Gastrocnemius medialis (tissue), 4 donors: ENCODE results near the gene TRMT61A. TPM values are rescaled to one million over a fixed set of nuclear protein-coding genes. Genes with fewer than 3 reads are reported as not detected.

ENCODE experiments used
- ATAC-seq, 2 donors: fragments of 150-250 bp; one replicate each; pipeline ENCODE4 v1.9.1; 2016
- DNase-seq, 2 donors: peaks; one replicate each; pipeline ENCODE4 v3.0.0-alpha.2; 2019
- H3K27ac ChIP-seq, 4 donors: fragments of 200-600 bp; sonication (generic); 1 replicate in 1 of 4; 2 replicates in 3 of 4; pipeline ENCODE4 v1.5.1; 2016 to 2018; ENCODE audit warnings: mild to moderate bottlenecking in 2 of 4, moderate library complexity in 1 of 4
- H3K27me3 ChIP-seq, 3 donors: fragments of 200-600 bp; sonication (generic) in 2 of 3; 1 replicate in 1 of 3; 2 replicates in 2 of 3; pipeline versions ENCODE4 v1.5.1 to v1.6.0; 2016 to 2019; ENCODE audit warnings: mild to moderate bottlenecking in 1 of 3, moderate library complexity in 1 of 3
- H3K36me3 ChIP-seq, 2 donors: fragments of 200-600 bp; sonication (generic) in 1 of 2; one replicate each; pipeline ENCODE4 v1.5.1; 2017 to 2018
- H3K4me1 ChIP-seq, 2 donors: fragments of 200-600 bp; sonication (generic) in 1 of 2; one replicate each; pipeline ENCODE4 v1.5.1; 2016 to 2017; ENCODE audit warnings: mild to moderate bottlenecking in 2 of 2
- H3K4me3 ChIP-seq, 4 donors: fragments of 200-600 bp; sonication (generic) in 3 of 4; 1 replicate in 1 of 4; 2 replicates in 3 of 4; pipeline ENCODE4 v1.5.1; 2016 to 2019; ENCODE audit warnings: mild to moderate bottlenecking in 2 of 4
- H3K9me3 ChIP-seq, 3 donors: fragments of 200-600 bp; sonication (generic) in 2 of 3; 1 replicate in 1 of 3; 2 replicates in 2 of 3; pipeline ENCODE4 v1.5.1; 2016 to 2019
- POLR2A ChIP-seq, 2 donors: fragments of 450-650 bp; IDR thresholded peaks; one replicate each; pipeline ENCODE4 v1.6.1; 2017; ENCODE audit warnings: antibody characterized with exemption in 2 of 2, mild to moderate bottlenecking in 2 of 2, moderate library complexity in 2 of 2
- in situ Hi-C, 4 donors: fragments of 200-750 bp; cut with MboI; loops; one replicate each; pipeline versions ENCODE4 v1.15.0 to v1.8.0; 2017; ENCODE audit warnings: low sequenced_read_pairs in 4 of 4
- intact Hi-C: fragments of 100-400 bp; cut with DNase I; formaldehyde crosslinking; loops from one replicate; pipeline ENCODE4 v1.15.1; 2023; ENCODE audit warnings: low total_unique reads
- total RNA-seq, 4 donors: library from RNA; depleted of rRNA; stranded (reverse); fragments of >200 nt; gene quantifications; one replicate each; pipeline versions ENCODE4 v1.1.0 to v1.2.3, GENCODE V29; 2016
- TF ChIP-seq, protein P1 (sequence below), 5 experiments: fragments of 450-650 bp in 3 of 5; fragments of 200-600 bp in 2 of 5; sonication (generic) in 2 of 5; IDR thresholded peaks in 4 of 5; conservative IDR thresholded peaks in 1 of 5; 1 replicate in 4 of 5; 2 replicates in 1 of 5; pipeline ENCODE4 v1.5.1; 2016 to 2019; ENCODE audit warnings: antibody characterized with exemption in 5 of 5, mild to moderate bottlenecking in 3 of 5, moderate library complexity in 3 of 5

TRMT61A gene
- total RNA-seq, 4 donors from 2014 or later: 8.3 to 11.0 (median 9.6) TPM

DNA sequence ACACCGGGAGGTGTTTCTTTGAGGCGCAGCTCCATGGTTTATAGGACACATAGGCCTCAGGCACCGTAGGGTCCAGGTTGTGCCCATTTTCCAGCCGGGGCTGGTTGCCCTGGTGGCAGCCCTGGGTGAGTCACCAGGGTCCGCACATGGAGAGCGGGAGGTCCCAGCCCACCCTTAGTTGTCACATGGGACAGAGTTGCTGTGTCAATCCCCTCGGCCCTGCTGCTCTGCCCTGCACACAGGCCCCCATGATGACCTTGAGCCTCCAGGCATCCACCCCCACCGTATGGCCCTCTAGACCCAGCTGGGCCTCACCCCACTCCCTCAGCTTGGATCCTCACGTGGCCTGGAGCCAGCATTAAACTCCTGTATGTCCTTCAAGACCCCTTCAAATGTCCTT is 7.7 kb downstream of the TRMT61A start:
- DNase-seq (no peak), ATAC-seq (no peak)
- peak overlapping the region in 3 of 4 donors; percentile 21 to 81 (median 41) for H3K27ac ChIP-seq
- in situ Hi-C loops: no loop called here
- intact Hi-C loops: no loop called here
- peaks cover 22 to 24% of the 10 kb centered on the region in 2 donors for H3K4me1 ChIP-seq
- H3K36me3 ChIP-seq: peaks cover 0 to 25% of the 10 kb centered on the region in 2 donors
- TF ChIP-seq, protein P1, sequence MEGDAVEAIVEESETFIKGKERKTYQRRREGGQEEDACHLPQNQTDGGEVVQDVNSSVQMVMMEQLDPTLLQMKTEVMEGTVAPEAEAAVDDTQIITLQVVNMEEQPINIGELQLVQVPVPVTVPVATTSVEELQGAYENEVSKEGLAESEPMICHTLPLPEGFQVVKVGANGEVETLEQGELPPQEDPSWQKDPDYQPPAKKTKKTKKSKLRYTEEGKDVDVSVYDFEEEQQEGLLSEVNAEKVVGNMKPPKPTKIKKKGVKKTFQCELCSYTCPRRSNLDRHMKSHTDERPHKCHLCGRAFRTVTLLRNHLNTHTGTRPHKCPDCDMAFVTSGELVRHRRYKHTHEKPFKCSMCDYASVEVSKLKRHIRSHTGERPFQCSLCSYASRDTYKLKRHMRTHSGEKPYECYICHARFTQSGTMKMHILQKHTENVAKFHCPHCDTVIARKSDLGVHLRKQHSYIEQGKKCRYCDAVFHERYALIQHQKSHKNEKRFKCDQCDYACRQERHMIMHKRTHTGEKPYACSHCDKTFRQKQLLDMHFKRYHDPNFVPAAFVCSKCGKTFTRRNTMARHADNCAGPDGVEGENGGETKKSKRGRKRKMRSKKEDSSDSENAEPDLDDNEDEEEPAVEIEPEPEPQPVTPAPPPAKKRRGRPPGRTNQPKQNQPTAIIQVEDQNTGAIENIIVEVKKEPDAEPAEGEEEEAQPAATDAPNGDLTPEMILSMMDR (IDR thresholded peaks at IDR 0.05 in 4 of 5, conservative IDR thresholded peaks at IDR 0.05 in 1 of 5): no peak
- TF ChIP-seq POLR2A (IDR thresholded peaks at IDR 0.05): no peak
- H3K27me3 ChIP-seq: no peaks in the 10 kb centered on the region
- H3K9me3 ChIP-seq: no peaks in the 10 kb centered on the region
- no peak overlapping the region for H3K4me3 ChIP-seq

DNA sequence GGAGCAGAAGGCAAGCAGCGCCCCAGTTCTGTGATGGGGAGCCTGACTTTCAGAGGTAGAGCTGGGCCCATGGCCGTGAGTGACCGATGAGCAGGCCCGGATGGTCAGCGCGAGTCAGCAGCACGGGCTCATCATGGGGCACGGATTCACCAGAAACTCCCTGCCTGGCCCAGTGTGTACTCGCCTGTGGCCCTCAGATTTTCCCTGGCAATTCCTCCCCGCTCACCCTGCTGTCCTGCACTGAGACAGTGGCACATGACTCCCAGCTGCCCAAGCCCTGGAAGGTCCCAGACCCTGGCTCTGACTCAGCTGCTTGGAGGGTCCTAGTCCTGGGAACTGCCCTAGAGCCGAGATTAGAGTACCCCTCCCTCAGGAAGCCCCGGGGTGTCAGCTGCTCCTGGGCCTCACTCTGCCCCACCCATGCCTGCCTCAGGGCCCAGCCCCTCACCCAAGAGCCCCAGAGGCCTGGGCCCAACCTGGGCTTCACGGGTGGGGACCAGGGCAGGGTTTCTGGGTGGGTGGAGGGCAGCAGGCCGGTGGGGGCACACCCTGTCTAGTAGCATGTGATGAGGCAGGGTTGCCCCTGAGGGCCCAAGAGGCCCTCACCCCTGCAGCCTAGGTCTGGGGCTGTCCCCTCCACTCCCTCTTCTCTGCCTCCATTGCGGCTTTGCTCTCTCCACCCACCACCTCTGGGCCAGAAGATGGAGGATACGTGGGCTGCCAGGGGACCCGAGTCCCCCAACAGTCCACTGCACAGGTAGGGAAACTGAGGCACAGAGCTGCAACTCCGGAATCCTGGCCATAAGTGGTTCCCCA is 8.4 kb downstream of the TRMT61A start:
- Histone ChIP-seq H3K27ac (peak overlapping the region; percentile 23 to 81 (median 47)), H3K9me3 (no peaks in the 10 kb centered on the region), H3K4me3 (no peak overlapping the region), H3K36me3 (peaks cover 0 to 20% of the 10 kb centered on the region in 2 donors), H3K4me1 (peaks cover 24 to 25% of the 10 kb centered on the region in 2 donors), H3K27me3 (no peaks in the 10 kb centered on the region)
- in situ Hi-C loops: no loop called here
- DNase-seq (no peak), ATAC-seq (no peak)
- TF ChIP-seq, protein P1 (IDR thresholded peaks at IDR 0.05 in 4 of 5, conservative IDR thresholded peaks at IDR 0.05 in 1 of 5): no peak
- TF ChIP-seq POLR2A (IDR thresholded peaks at IDR 0.05): no peak
- intact Hi-C loops: no loop called here

DNA sequence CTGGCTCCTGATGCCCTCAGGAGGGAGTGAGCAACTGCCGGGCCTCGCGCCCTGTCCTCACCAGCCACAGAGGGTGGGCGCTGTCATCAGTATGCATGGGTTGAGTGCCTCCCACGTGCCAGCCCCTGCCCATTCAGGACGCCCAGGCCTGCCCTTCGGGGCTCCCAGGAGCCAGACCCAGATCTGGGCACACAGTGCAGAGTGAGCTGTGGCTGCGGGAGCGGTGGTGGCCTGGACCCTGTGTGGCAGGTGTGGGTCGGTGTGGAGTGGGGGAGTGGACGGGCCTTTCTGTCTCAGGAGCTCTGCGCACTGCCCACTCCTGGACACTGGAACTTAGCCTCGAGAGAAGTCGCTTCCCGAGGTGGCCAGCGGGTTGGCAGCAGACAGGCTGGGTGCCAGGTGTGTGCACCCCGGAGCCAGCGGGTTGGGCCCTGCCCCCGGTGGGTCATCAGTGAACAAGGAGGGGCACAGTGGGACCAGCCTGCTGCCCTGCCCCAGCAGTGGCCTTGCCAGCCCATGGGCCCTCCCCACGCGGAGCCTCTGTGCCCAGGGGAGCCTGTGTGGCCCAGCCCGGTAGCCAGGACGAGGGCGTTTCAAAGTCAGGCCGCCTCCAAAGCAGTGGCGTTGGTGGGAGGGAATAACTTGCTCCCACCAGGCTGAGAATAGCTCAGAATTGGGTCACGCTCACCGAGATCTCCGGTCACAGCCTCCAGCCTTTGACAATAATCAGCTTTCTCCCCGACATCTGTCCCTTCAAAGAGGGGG is 9.5 kb downstream of the TRMT61A start:
- Histone ChIP-seq H3K27me3 (no peaks in the 10 kb centered on the region), H3K9me3 (no peaks in the 10 kb centered on the region), H3K36me3 (peaks cover 0 to 11% of the 10 kb centered on the region in 2 donors), H3K4me1 (peaks cover 28 to 36% of the 10 kb centered on the region in 2 donors), H3K4me3 (no peak overlapping the region), H3K27ac (peak overlapping the region; percentile 54 to 81 (median 66))
- intact Hi-C loops (no loop called here), in situ Hi-C loops (no loop called here)
- DNase-seq (no peak), ATAC-seq (peak in 1 of 2 donors; percentile 47)
- TF ChIP-seq POLR2A (IDR thresholded peaks at IDR 0.05): no peak
- TF ChIP-seq, protein P1 (IDR thresholded peaks at IDR 0.05 in 4 of 5, conservative IDR thresholded peaks at IDR 0.05 in 1 of 5): no peak

DNA sequence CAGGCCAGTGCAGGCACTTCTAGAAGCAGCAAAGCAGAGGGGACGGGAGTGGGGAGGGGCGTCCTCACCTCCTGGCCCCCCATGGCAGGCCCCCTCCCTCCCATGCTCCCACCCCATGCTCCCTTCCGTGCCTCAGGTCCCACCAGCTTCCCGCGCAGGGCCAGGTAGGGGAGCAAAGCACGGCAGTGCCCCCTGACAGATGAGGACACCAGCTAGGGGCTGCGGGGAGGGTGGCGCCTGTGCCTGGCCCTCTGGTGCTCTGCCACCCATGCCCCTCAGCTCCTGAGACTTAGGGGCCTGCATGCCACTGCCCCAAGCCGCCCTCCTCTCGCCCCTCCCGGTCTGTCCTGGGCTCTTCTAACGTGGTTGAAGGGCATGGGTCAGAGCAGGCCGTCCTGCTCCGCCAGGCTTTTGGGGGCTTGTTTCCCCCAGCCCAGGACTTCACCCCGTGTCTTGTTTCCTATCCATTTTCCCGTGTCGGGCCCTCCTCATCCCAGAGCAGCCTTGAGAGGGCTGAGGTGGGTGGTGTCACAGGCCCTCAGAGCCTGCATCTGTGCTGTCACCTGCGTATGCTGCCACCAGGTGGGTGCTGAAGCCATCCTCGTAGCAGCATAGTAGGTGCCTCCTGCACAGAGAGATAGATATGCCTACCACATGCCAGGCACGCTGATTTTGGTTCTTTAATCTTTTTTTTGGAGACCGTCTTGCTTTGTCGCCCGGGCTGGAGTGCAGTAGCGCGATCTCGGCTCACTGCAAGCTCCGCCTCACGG is 10.2 kb downstream of the TRMT61A start:
- ATAC-seq (no peak), DNase-seq (no peak)
- no peaks in the 10 kb centered on the region for H3K27me3 ChIP-seq
- intact Hi-C loops: no loop called here
- no peak for TF ChIP-seq POLR2A (IDR thresholded peaks at IDR 0.05)
- TF ChIP-seq, protein P1 (IDR thresholded peaks at IDR 0.05 in 4 of 5, conservative IDR thresholded peaks at IDR 0.05 in 1 of 5): no peak
- peaks cover 0 to 4% of the 10 kb centered on the region in 2 donors for H3K36me3 ChIP-seq
- peak overlapping the region; percentile 54 to 81 (median 66) for H3K27ac ChIP-seq
- H3K4me3 ChIP-seq: no peak overlapping the region
- H3K9me3 ChIP-seq: no peaks in the 10 kb centered on the region
- in situ Hi-C loops: no loop called here
- H3K4me1 ChIP-seq: peaks cover 28 to 44% of the 10 kb centered on the region in 2 donors
